ENCODE data around the gene FAM169A. TPM values are rescaled to one million over a fixed set of nuclear protein-coding genes. Genes with fewer than 3 reads are reported as not detected.

The FAM169A gene
- total and polyA plus RNA-seq, 10 of the 15 experiments (the other 5 are each of a cell fraction or from before 2014, with no cell fraction given), result 0.37 to 15.4 (median 4.7) TPM

DNA sequence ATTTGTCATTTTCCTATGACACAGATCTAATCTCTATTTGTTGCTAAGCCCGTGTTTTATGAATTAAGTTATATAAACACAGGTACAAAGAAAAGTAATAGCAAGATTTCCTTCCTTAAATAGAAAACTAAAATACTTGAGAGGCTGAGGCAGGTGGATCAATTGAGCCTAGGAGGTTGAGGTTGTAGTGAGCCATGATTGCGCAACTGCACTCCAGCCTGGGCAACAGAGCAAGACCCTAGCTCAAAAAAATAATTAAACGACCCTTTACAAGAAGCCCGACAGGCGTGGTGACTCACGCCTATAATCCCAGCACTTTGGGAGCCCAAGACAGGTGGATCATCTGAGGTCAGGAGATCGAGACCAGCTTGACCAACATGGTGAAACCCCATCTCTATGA lies 36.8 kb downstream of the FAM169A start:
- Histone ChIP-seq H3K4me3 (no peak overlapping the region), H3K36me3 (ENCODE audit: control insufficient read depth in 2 of 2, insufficient read depth in 2 of 2, low read length in 1 of 2) (no peaks in the 10 kb centered on the region), H3K79me2 (ENCODE audit: control insufficient read depth, insufficient read depth, low read length) (no peaks in the 10 kb centered on the region), H3K27ac (ENCODE audit: control insufficient read depth, insufficient read depth) (no peak overlapping the region), H3K4me2 (ENCODE audit: control insufficient read depth, insufficient read depth) (no peak overlapping the region), H4K20me1 (ENCODE audit: control insufficient read depth, insufficient read depth) (no peaks in the 10 kb centered on the region), H3K27me3 (replicated peaks in 1 of 2; ENCODE audit: control insufficient read depth in 2 of 2, insufficient read depth in 2 of 2, low read length in 1 of 2) (no peaks in the 10 kb centered on the region), H2AFZ (ENCODE audit: control insufficient read depth, low read depth, low read length) (no peak overlapping the region), H3K9ac (ENCODE audit: control insufficient read depth, insufficient read depth, low read length) (no peak overlapping the region), H3K9me3 (replicated peaks; ENCODE audit: control insufficient read depth, insufficient read depth, low read length) (no peaks in the 10 kb centered on the region), H3K4me1 (ENCODE audit: control insufficient read depth, insufficient read depth, low read length) (no peaks in the 10 kb centered on the region)
- WGBS (ENCODE audit: insufficient coverage, insufficient replicate concordance, low lambda C conversion rate, missing lambda C conversion rate), result 52% methylated on average over 7 of the region's 7 CpGs
- ChIA-PET CTCF (no interaction called here), SMC1A (ENCODE audit: uncharacterized antibody, unreplicated experiment) (no interaction called here), RAD21 (ENCODE audit: unreplicated experiment) (no interaction called here), POLR2A (no interaction called here)
- ATAC-seq (no peak), FAIRE-seq (no peak), DNase-seq (ENCODE audit: low read depth, low spot score) (no peak)
- TF ChIP-seq CEBPB (IDR thresholded peaks at IDR 0.05; ENCODE audit: borderline replicate concordance in 1 of 2, low read depth in 2 of 2, low read length in 2 of 2) (no peak), HDGF (IDR thresholded peaks at IDR 0.05) (no peak), RELA (IDR thresholded peaks at IDR 0.05; ENCODE audit: borderline replicate concordance, partially characterized antibody) (no peak), ZBED1 (IDR thresholded peaks at IDR 0.05; ENCODE audit: borderline replicate concordance) (no peak), KLF5 (IDR thresholded peaks at IDR 0.05; ENCODE audit: partially characterized antibody) (no peak), CREM (IDR thresholded peaks at IDR 0.05; ENCODE audit: low read depth) (no peak), CHD1 (IDR thresholded peaks at IDR 0.05; ENCODE audit: low read depth, low read length) (no peak), ZNF274 (IDR thresholded peaks at IDR 0.05; ENCODE audit: insufficient read depth, insufficient read length) (no peak), FOS (IDR thresholded peaks at IDR 0.05; ENCODE audit: borderline replicate concordance, extremely low read depth, insufficient read length) (no peak), EED (IDR thresholded peaks at IDR 0.05; ENCODE audit: low read depth) (no peak), CBX5 (IDR thresholded peaks at IDR 0.05; ENCODE audit: low read depth) (no peak), NR2C1 (IDR thresholded peaks at IDR 0.05) (no peak), TCF12 (IDR thresholded peaks at IDR 0.05; ENCODE audit: low read depth, low read length) (no peak), RAD21 (IDR thresholded peaks at IDR 0.05; ENCODE audit: insufficient read depth, low read depth, low read length) (no peak), ETV6 (conservative IDR thresholded peaks at IDR 0.05 in 1 of 2, IDR thresholded peaks at IDR 0.05 in 1 of 2; ENCODE audit: borderline replicate concordance in 1 of 2, low read depth in 1 of 2) (no peak)
- TF ChIP-seq, protein P1, sequence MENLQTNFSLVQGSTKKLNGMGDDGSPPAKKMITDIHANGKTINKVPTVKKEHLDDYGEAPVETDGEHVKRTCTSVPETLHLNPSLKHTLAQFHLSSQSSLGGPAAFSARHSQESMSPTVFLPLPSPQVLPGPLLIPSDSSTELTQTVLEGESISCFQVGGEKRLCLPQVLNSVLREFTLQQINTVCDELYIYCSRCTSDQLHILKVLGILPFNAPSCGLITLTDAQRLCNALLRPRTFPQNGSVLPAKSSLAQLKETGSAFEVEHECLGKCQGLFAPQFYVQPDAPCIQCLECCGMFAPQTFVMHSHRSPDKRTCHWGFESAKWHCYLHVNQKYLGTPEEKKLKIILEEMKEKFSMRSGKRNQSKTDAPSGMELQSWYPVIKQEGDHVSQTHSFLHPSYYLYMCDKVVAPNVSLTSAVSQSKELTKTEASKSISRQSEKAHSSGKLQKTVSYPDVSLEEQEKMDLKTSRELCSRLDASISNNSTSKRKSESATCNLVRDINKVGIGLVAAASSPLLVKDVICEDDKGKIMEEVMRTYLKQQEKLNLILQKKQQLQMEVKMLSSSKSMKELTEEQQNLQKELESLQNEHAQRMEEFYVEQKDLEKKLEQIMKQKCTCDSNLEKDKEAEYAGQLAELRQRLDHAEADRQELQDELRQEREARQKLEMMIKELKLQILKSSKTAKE (IDR thresholded peaks at IDR 0.05; ENCODE audit: low read depth, poor library complexity, severe bottlenecking), result no peak
- BruUV-seq (replicated peaks), result no TSS peak
- in situ Hi-C loops (cut with MboI), result no loop called here
- intact Hi-C loops (cut with micrococcal nuclease; ENCODE audit: unreplicated experiment), result no loop called here
